ENCODE measurements around the gene MZT2A.
"Not testable (repeated sequence)": the region's sequence is repeated elsewhere in the genome, so short reads cannot be mapped to it uniquely, and the experiment has no call there.

Gene MZT2A

DNA sequence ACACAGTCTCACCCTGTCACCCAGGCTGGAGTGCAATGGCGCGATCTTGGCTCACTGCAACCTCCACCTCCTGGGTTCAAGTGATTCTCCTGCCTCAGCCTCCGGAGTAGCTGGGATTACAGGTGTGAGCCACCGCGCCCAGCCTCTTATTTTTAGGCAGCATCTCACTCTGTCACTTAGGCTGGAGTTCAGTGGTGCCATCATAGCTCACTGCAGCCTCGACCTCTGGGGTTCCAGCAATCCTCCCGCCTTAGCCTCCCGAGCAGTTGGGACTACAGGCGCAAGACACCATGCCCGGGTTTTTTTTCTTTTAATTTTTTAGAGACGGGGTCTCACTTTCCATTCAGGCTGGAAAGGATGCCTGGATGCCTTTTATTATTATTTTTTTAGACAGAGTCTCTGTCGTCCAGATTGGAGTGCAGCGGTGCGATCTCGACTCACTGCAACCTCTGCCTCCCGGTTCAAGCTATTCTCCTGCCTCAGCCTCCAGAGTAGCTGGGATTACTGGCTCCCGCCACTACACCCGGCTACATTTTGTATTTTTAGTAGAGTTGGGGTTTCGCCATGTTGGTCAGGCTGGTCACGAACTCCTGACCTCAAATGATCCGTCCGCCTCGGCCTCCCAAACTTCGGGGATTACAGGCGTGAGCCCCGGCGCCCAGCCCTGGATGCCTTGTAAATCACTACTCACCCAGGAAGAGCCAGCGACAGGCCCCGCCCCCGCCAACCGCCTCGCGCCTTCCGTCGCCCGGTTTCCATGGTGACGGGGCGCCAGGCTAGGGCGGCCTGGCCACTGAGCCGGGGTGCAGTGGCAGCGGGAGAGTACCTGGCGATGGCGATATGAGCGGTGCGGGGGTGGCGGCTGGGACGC, 35.2 kb upstream of the MZT2A start, which contains the start of gene CCDC74A:
CCDC74A (plus strand) TSS at position 758 of the 871 bp plus-strand sequence; CDS start at position 841, 83 bp downstream.
- Mint-ChIP-seq H3K4me3 (peak within 1 kb of the TSS; percentile 82), H3K4me1 (ENCODE audit: low read depth) (peaks cover 13% of the 10 kb centered on the region), H3K27ac (peak within 1 kb of the TSS; percentile 80)
- H3K27me3 Mint-ChIP-seq (ENCODE audit: low read depth); H3K36me3 Mint-ChIP-seq (ENCODE audit: low read depth); H3K9me3 Mint-ChIP-seq: not testable (repeated sequence)

DNA sequence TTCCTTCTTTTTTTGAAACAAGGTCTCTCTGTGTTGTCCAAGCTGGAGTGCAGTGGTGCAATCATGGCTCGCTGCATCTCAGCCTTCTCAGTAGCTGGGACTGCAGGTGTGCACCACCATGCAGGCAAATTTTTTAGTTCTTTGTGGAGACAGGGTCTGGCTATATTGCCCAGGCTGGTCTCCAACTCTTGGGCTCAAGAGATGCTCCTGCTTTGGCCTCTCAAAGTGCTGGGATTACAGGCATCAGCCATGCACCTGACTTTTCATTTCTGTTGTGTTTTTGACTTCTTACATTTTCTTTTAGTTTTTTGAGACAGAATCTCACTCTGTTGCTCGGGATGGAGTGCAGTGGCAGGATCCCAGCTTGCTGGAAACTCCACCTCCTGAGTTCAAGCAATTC, 33.1 kb upstream of the MZT2A start:
- H3K27ac Mint-ChIP-seq; H3K4me3 Mint-ChIP-seq; H3K27me3 Mint-ChIP-seq (ENCODE audit: low read depth); H3K36me3 Mint-ChIP-seq (ENCODE audit: low read depth); H3K9me3 Mint-ChIP-seq: not testable (repeated sequence)
- peaks cover 13% of the 10 kb centered on the region for H3K4me1 Mint-ChIP-seq (ENCODE audit: low read depth)

DNA sequence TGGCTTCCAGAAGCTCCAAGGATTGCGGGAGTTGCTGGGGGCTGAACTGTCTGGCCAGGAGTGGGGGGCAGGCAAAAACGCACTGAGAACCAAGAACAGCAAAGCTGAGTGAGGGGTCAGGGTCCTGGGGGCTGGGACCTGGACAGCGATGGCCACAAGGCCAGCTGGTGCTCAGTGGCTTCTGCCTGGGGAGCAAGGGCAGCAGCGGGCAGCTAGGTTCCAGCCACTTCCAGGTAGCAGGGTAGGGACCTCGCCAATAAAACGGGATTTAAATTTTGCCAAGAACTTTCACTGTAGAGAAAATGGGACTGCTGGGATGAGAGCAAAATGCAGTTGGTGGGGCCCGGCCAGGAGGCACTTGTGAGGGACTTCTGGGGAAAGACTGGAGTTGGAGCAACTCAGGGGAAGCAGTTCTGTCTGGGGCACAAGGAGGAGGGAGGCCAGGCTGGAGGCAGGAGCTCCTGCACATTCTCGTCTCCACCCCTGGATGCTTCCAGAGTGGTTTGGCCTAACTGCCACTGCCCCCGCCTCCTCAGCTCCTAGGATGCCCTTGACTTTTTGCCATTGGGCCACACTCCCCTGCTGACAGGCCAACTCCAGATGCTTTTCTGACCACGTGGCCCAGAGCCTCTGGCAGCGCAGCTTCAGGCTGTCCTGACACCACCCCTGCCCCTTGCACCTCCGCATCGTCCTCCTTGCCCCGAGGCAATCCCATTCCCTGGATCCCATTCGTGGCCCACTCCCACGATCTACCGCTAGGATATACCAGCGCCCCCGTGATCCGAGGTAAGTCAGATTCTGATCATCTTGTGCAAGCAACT, 30.0 kb upstream of the MZT2A start:
- H3K27ac Mint-ChIP-seq: no peak overlapping the region
- peaks cover 8% of the 10 kb centered on the region for H3K36me3 Mint-ChIP-seq (ENCODE audit: low read depth)
- H3K9me3 Mint-ChIP-seq: no peaks in the 10 kb centered on the region
- no peak overlapping the region for H3K4me3 Mint-ChIP-seq
- H3K4me1 Mint-ChIP-seq (ENCODE audit: low read depth): peaks cover 4% of the 10 kb centered on the region
- H3K27me3 Mint-ChIP-seq (ENCODE audit: low read depth): no peaks in the 10 kb centered on the region

DNA sequence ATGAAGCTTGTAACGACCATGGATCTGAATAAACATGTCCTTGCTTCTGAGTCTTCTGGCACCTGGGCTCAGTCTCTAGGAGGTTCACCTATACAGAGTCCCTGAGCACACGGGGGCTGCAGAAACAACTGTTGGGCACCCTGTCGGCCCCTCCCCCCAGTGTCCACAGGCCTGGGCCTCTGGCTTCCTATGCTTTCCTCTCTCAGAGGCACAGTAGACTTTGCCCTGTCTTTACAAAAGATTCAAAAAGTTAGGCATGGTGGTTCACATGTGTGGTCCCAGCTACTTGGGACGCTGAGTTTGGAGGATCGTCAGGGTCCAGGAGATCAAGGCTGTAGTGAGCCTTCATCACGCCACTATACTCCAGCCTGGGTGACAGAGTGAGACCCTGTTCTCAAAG, 29.3 kb upstream of the MZT2A start:
- not testable (repeated sequence) for H3K4me3 Mint-ChIP-seq; H3K27me3 Mint-ChIP-seq (ENCODE audit: low read depth); H3K4me1 Mint-ChIP-seq (ENCODE audit: low read depth); H3K9me3 Mint-ChIP-seq; H3K27ac Mint-ChIP-seq
- peaks cover 12% of the 10 kb centered on the region for H3K36me3 Mint-ChIP-seq (ENCODE audit: low read depth)

DNA sequence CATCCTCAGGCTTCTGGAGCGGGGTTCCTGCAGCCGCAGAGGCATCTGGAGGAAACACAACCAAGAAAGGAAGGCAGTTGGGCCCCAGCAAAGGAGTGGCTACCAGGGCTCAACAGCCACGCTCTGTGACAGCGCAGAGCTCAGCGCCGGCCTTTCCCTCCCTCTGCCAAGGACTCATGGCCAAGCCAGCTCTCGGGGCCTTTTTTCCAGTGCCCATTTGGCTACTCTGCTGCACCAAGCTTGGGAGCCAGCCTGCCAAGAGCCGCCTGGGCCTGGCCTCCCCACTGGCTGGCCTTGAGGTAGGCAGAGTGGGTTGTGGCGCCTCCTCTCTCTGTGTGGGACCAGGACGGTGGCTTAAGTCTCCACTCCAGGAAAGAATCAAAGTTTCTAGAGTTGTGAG, 28.3 kb upstream of the MZT2A start:
- Mint-ChIP-seq H3K4me3 (no peak overlapping the region), H3K9me3 (no peaks in the 10 kb centered on the region), H3K27ac (no peak overlapping the region), H3K27me3 (ENCODE audit: low read depth) (no peaks in the 10 kb centered on the region), H3K36me3 (ENCODE audit: low read depth) (peaks cover 12% of the 10 kb centered on the region), H3K4me1 (ENCODE audit: low read depth) (no peaks in the 10 kb centered on the region)

DNA sequence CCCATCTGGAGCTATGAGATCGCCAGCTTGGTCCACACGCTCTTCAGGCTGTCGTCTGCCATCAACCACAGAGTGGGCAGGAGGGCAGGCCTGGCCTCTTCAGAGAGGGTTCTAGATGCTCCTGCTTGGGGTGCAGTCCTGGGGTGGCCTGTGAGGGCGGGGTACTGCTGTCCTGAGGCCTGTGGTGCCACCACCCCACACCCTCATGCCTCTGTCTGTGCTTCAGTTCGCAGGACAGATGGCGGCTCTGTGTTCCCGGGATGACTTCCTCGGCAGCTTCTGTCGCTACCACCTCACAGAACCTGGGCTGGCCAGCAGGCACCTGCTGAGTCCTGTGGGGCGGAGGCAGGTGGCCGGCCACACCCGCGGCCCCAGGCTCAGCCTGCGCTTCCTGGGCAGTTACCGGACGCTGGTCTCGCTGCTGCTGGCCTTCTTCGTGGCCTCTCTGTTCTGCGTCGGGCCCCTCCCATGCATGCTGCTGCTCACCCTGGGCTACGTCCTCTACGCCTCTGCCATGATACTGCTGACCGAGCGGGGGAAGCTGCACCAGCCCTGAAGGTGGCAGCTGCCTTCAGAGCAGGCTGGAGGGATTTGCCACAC, 27.8 kb upstream of the MZT2A start:
- H3K27me3 Mint-ChIP-seq (ENCODE audit: low read depth); H3K4me1 Mint-ChIP-seq (ENCODE audit: low read depth); H3K9me3 Mint-ChIP-seq; H3K27ac Mint-ChIP-seq; H3K4me3 Mint-ChIP-seq: not testable (repeated sequence)
- H3K36me3 Mint-ChIP-seq (ENCODE audit: low read depth): peaks cover 12% of the 10 kb centered on the region

DNA sequence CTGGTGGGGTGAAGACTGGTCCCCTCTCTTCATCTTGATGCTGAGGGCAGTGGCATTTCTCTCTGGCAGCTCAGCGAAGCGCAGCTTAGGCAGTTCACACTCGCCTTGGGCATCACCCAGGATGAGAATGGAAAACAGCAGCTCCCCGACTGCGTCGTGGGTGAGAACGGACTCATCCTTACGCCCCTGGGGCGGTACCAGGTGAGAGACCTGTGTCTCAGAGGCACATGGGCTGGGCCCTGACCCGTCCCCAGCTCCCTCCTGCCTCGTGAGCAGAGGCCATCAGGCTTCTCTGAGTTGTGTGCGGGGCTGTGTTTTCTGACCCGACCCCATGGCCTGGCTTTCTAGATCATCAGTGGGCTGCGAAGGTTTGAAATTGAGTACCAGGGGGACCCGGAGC, 27.3 kb upstream of the MZT2A start:
- H3K27ac Mint-ChIP-seq: no peak overlapping the region
- H3K4me1 Mint-ChIP-seq (ENCODE audit: low read depth): peaks cover 4% of the 10 kb centered on the region
- no peaks in the 10 kb centered on the region for H3K27me3 Mint-ChIP-seq (ENCODE audit: low read depth)
- H3K36me3 Mint-ChIP-seq (ENCODE audit: low read depth): peaks cover 12% of the 10 kb centered on the region
- H3K4me3 Mint-ChIP-seq: no peak overlapping the region
- H3K9me3 Mint-ChIP-seq: no peaks in the 10 kb centered on the region

DNA sequence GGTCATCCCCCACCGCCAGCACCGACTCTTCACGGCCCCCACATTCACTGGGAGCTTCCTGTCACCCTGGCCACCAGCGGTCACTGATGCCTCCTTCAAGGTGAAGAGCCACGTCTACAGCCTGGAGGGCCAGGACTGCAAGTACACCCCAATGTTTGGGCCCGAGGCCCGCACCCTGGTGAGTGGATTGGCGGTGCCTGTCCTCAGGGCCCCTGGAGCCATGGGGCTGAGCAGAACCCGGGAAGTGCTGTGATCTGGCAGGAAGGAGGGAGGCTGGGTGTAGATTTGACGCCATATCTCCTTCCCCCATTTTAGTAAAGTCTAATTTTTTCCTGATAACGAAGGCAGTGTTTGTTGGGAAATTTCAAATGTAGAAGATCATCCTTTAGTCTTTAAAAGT, 26.3 kb upstream of the MZT2A start:
- H3K27ac Mint-ChIP-seq, H3K9me3 Mint-ChIP-seq: not testable (repeated sequence)
- peaks cover 14% of the 10 kb centered on the region for H3K36me3 Mint-ChIP-seq (ENCODE audit: low read depth)

DNA sequence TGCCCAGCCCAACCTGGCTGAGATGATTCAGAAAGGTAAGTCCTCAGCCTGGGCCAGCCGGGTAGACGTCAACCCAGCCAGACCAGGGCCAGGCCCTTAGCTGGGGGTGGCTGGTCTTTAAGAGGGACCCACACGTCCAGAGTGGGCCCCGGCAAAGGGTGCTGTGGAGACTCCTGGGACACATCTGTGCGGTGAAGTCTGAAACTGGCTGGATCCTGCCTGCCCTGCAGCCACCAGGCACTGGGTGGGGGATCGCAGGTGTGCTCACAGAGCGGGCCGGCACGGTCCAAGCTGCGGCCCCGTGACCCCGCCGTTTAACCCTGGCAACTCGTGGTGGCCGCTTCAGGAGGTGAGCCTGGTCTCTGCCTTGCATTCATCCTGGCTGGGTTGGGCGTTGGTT, 25.7 kb upstream of the MZT2A start:
- H3K36me3 Mint-ChIP-seq (ENCODE audit: low read depth): peaks cover 14% of the 10 kb centered on the region
- H3K4me3 Mint-ChIP-seq; H3K4me1 Mint-ChIP-seq (ENCODE audit: low read depth); H3K27me3 Mint-ChIP-seq (ENCODE audit: low read depth); H3K9me3 Mint-ChIP-seq; H3K27ac Mint-ChIP-seq: not testable (repeated sequence)

More for the DNA sequence above, 26.3 kb upstream of the MZT2A start:
- H3K4me3 Mint-ChIP-seq; H3K27me3 Mint-ChIP-seq (ENCODE audit: low read depth); H3K4me1 Mint-ChIP-seq (ENCODE audit: low read depth): not testable (repeated sequence)

DNA sequence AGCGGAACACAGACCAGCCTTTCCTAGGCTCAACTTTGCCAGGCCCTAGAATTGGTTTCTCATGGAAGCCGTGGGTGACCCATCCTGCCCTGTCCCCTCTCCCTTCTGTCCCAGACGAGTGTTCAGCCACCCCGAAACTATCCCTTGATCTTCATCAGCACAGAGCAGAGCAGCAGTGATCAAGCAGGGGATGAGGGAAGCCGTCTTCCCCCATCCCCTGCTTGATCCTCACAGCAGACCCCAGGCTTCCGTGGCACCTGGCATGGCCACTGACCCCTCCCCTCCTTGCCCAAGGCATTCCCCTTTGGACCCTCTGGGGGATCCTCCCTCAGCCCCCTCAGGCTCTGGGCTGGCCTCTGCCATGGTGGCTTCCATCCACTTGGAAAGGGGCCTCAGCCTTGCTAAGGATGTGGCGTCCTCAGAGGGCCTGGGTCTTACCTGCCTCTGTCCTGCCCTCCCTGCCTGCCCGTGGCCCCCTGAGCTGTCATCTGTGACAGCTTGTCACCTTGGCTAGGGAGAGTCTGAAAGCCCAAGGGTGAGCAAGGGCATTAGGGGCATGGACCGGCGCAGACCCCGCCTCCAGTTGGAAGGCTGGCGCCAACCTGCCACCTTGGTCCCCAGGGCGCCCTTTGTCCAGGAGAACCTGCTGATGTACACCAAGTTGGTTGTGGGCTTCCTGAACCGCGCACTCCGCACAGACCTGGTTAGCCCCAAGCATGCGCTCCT, 25.1 kb upstream of the MZT2A start:
- Mint-ChIP-seq H3K4me1 (ENCODE audit: low read depth) (peaks cover 11% of the 10 kb centered on the region), H3K27me3 (ENCODE audit: low read depth) (no peaks in the 10 kb centered on the region), H3K36me3 (ENCODE audit: low read depth) (peaks cover 17% of the 10 kb centered on the region), H3K27ac (no peak overlapping the region), H3K9me3 (no peaks in the 10 kb centered on the region), H3K4me3 (no peak overlapping the region)

DNA sequence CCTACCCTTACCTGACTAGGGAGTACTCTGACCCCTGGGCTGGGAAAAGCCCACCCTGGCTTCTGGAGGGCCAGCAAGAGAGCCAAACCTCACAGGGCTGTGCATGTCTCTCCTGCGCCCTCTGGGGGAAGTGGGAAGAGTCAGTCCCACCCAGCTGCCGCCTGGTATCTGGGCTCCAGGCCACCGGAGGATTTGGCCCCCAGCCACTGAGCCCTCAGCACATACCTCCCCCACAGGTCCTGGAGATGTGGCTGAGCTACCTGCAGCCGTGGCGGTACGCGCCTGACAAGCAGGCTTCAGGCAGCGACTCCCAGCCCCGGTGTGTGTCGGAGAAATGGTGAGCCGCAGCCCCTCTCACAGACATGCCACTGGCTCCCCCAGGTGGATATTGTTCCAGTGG, 24.4 kb upstream of the MZT2A start:
- H3K4me1 Mint-ChIP-seq (ENCODE audit: low read depth): peaks cover 13% of the 10 kb centered on the region
- H3K27ac Mint-ChIP-seq; H3K27me3 Mint-ChIP-seq (ENCODE audit: low read depth); H3K9me3 Mint-ChIP-seq; H3K4me3 Mint-ChIP-seq: not testable (repeated sequence)
- peaks cover 19% of the 10 kb centered on the region for H3K36me3 Mint-ChIP-seq (ENCODE audit: low read depth)

DNA sequence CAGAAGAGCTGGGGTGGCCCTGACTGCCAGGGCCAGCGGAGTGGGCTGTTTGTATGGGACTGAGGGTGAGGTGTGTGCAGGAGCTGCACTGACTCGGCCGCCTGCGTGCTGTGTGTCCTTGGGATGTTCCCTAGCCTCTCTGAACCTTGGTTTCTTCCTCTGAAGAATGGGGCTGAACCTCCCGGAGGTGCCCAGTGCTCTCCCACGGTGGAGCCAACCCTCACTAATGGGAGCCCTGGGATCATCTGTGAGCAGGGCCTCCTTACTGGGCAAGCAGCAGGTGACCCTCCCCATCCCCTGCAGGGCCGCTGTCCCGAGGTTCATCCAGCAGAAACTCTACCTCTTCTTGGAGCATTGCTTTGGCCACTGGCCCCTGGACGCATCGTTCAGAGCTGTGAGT, 23.8 kb upstream of the MZT2A start:
- H3K4me1 Mint-ChIP-seq (ENCODE audit: low read depth): peaks cover 13% of the 10 kb centered on the region
- H3K4me3 Mint-ChIP-seq: no peak overlapping the region
- H3K9me3 Mint-ChIP-seq: no peaks in the 10 kb centered on the region
- peaks cover 22% of the 10 kb centered on the region for H3K36me3 Mint-ChIP-seq (ENCODE audit: low read depth)
- H3K27me3 Mint-ChIP-seq (ENCODE audit: low read depth): no peaks in the 10 kb centered on the region
- H3K27ac Mint-ChIP-seq: no peak overlapping the region

DNA sequence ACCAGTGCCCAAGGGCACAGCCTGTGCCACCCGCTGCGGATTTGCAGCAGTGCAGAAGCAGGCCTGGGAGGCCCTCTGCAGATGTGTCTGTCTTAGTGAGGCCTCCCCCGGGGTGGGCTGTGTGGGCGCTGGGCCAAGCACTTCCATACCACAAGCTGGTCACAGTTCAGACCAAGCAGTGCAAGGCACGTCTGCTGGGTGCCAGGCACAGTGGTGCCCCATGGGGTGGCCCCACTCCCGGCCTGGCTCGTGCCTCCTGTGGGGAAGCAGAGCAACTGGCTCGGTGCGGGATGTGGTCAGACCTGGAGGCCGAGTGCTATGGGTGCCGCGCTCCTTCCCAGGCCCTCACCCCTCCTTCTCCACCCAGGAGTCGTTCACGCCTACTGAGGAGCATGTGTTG, 23.0 kb upstream of the MZT2A start:
- not testable (repeated sequence) for H3K27me3 Mint-ChIP-seq (ENCODE audit: low read depth); H3K4me3 Mint-ChIP-seq; H3K9me3 Mint-ChIP-seq; H3K27ac Mint-ChIP-seq
- peaks cover 22% of the 10 kb centered on the region for H3K36me3 Mint-ChIP-seq (ENCODE audit: low read depth)
- H3K4me1 Mint-ChIP-seq (ENCODE audit: low read depth): peaks cover 13% of the 10 kb centered on the region

DNA sequence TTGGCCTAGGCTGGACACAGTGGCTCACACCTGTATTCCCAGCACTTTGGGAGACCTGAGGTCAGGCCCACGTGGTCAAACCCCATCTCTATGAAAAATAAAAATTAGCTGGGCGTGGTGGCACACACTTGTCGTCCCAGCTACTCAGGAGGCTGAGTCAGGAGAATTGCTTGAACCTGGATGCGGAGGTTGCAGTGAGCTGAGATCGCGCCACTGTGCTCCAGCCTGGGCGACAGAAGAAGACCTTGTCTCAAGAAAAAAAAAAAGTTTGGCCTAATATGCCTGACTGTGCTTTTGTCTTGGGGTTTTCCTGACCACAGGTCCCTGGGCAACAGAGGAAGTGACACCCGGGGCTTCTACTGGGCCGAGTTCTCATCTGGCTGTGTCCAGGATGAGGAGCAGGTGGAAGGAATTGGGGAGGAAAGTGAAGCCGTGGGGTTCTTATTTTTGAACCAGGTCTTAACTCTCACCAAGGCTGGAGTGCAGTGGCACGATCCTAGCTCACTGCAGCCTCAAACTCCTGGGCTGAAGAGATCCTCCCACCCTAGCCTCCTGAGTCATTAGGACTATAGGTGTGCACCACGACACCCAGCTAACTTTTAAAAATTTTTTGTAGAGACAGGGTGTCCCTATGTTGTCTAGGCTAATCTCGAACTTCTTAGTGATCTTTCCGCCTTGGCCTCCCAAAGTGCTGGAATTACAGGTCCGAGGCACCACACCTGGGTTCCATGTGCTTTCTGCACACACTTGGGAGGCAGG, 22.4 kb upstream of the MZT2A start:
- Mint-ChIP-seq H3K4me1 (ENCODE audit: low read depth) (peaks cover 13% of the 10 kb centered on the region), H3K36me3 (ENCODE audit: low read depth) (peaks cover 21% of the 10 kb centered on the region), H3K27ac (peak overlapping the region; percentile 70)
- H3K27me3 Mint-ChIP-seq (ENCODE audit: low read depth); H3K4me3 Mint-ChIP-seq; H3K9me3 Mint-ChIP-seq: not testable (repeated sequence)
